Small intestine (tissue), 7 donors: ENCODE measurements around the gene BMP8A. TPM values are rescaled to one million over a fixed set of nuclear protein-coding genes. Genes with fewer than 3 reads are reported as not detected.
"Not testable (repeated sequence)": the region's sequence is repeated elsewhere in the genome, so short reads cannot be mapped to it uniquely, and the experiment has no call there.

Experiments
- DNase-seq, 2 donors: peaks; one replicate each; pipeline versions ENCODE4 v3.0.0 to v3.0.0-alpha.2; 2013
- FAIRE-seq: peaks from 2 replicates; lab custom pipeline; 2012; peaks lifted over from hg19 to GRCh38; lab: Jason Lieb, UNC
- H3K27ac ChIP-seq, 3 donors: one replicate each; pipeline ENCODE4 v1.5.1; 2013; ENCODE audit warnings: low read length in 2 of 3, mild to moderate bottlenecking in 2 of 3, control low read depth in 1 of 3, inconsistent platforms in 1 of 3, low read depth in 1 of 3, moderate library complexity in 1 of 3
- H3K27me3 ChIP-seq, 3 donors: one replicate each; pipeline ENCODE4 v1.6.1; 2013; ENCODE audit warnings: low read length in 3 of 3, inconsistent platforms in 1 of 3; ENCODE audit not compliant: control insufficient read depth in 3 of 3, insufficient read depth in 3 of 3
- H3K36me3 ChIP-seq, 3 donors: one replicate each; pipeline ENCODE4 v1.6.1; 2013; ENCODE audit warnings: low read length in 3 of 3, inconsistent platforms in 1 of 3, low read depth in 1 of 3, mild to moderate bottlenecking in 1 of 3, moderate library complexity in 1 of 3; ENCODE audit not compliant: control insufficient read depth in 3 of 3, insufficient read depth in 2 of 3
- H3K4me1 ChIP-seq, 3 donors: one replicate each; pipeline ENCODE4 v1.6.1; 2013; ENCODE audit warnings: low read length in 2 of 3, inconsistent platforms in 1 of 3, low read depth in 1 of 3, mild to moderate bottlenecking in 1 of 3, moderate library complexity in 1 of 3; ENCODE audit not compliant: control insufficient read depth in 3 of 3, insufficient read depth in 2 of 3
- H3K4me3 ChIP-seq, 3 donors: one replicate each; pipeline ENCODE4 v1.5.1; 2013; ENCODE audit warnings: low read length in 3 of 3, control low read depth in 1 of 3, inconsistent platforms in 1 of 3, low read depth in 1 of 3, mild to moderate bottlenecking in 1 of 3, moderate library complexity in 1 of 3
- H3K9me3 ChIP-seq, 2 donors: one replicate each; pipeline ENCODE4 v1.6.1; 2013; ENCODE audit warnings: low read depth in 1 of 2, low read length in 1 of 2; ENCODE audit not compliant: control insufficient read depth in 2 of 2, insufficient read depth in 1 of 2
- WGBS, 3 donors: extraction: QIAGEN DNeasy Blood & Tissue Kit; methylation state at CpG; one replicate each; pipeline ENCODE4 v1.1.7; 2013; 5-methylcytosine and 5-hydroxymethylcytosine counted together
- polyA plus RNA-seq, 4 donors: library from polyadenylated mRNA; stranded (reverse) in 3 of 4; unstranded in 1 of 4; fragments of 200-250 nt in 3 of 4; fragments of 120-200 nt in 1 of 4; gene quantifications; one replicate each; pipeline versions ENCODE4 v1.2.1 to v1.2.3, GENCODE V29; 2013
- donor health status: healthy with polysubstance abuse.
- donor health status: control.
- donor health status: control.
- donor health status: Bipolar disorder and iron deficiency.
- donor health status: healthy.

Gene BMP8A
- polyA plus RNA-seq, 4 donors, result 0.37 to 0.66 (median 0.45) TPM; not detected in 1

DNA sequence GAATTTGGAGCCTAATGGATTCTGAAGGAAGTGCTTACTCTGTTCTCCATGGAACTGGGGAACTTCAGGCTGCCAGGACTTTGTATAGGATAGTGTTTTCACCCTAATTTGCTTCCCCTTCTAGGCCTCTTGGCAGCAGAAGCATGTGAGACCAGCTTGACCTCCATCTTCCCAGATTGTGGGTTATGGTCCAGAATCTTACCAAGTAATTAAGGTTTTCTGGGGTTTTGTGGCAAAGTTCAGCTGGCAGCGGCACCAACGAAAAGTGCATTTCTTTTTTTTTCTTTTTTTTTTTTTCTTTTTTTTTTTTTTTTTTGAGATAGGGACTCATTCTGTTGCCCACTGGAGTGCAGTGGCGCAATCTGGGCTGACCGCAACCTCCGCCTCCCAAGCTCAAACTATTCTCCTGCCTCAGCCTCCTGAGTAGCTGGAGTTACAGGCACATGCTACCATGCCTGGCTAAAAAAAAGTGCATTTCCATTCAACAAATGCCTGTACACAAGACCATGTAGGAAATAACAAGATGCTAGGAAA lies 3.4 kb upstream of the BMP8A start:
- no peak overlapping the region for H3K4me3 ChIP-seq
- FAIRE-seq (no peak), DNase-seq (no peak)
- H3K36me3 ChIP-seq, result peaks cover 9 to 27% (median 10%) of the 10 kb centered on the region in 3 donors
- H3K4me1 ChIP-seq, result peaks cover 0 to 6% (median 0%) of the 10 kb centered on the region in 3 donors
- H3K27ac ChIP-seq, result no peak overlapping the region
- H3K27me3 ChIP-seq, result peaks cover 0 to 22% (median under 1%) of the 10 kb centered on the region in 3 donors
- no peaks in the 10 kb centered on the region for H3K9me3 ChIP-seq
- 93 to 97% (median 97%) methylated on average over 5 of the region's 5 CpGs for WGBS, 3 donors

DNA sequence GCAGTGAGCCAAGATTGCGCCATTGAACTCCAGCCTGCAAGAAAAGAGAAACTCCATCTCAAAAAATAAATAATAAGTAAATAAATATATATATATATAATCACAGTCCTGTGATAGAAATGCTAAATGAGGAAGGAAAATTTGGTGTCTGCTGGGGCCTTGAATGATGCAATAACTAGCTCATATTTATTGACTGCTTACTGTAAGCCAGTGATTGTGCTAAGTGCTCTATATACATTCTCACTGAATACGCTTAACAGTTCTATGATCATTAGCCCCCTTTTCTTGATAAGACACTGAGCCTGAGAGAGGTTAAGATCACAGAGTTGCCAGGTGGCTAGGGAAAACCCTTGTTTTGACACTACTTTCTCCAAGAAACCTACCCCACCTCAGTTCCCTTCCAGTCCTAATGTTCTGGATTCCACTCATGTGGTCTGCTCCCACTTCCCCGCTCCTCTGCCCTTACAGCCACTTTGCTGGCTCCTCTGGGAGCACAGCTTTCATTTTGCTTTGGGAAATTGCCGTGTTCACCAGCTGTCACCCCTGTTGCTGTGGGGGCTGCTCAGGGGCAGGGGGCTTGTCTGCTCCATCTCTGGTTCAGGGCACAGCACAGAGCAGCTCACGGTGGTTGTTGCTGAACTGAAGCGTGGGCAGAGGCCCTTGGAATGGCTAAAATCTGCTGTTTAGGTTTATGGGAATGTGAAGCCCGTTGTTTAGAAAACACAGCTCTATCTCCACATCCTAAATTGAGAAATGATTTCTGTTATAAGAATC lies 2.5 kb upstream of the BMP8A start:
- 59 to 78% (median 66%) methylated on average over 6 to 7 of the region's 7 CpGs for WGBS, 3 donors
- H3K27ac ChIP-seq, result no peak overlapping the region
- no peak overlapping the region for H3K4me3 ChIP-seq
- peaks cover 9 to 21% (median 10%) of the 10 kb centered on the region in 3 donors for H3K36me3 ChIP-seq
- DNase-seq, result no peak
- H3K4me1 ChIP-seq, result peaks cover 0 to 6% (median 0%) of the 10 kb centered on the region in 3 donors
- H3K27me3 ChIP-seq, result peaks cover 0 to 29% (median 4%) of the 10 kb centered on the region in 3 donors
- H3K9me3 ChIP-seq, result no peaks in the 10 kb centered on the region
- FAIRE-seq, result no peak

DNA sequence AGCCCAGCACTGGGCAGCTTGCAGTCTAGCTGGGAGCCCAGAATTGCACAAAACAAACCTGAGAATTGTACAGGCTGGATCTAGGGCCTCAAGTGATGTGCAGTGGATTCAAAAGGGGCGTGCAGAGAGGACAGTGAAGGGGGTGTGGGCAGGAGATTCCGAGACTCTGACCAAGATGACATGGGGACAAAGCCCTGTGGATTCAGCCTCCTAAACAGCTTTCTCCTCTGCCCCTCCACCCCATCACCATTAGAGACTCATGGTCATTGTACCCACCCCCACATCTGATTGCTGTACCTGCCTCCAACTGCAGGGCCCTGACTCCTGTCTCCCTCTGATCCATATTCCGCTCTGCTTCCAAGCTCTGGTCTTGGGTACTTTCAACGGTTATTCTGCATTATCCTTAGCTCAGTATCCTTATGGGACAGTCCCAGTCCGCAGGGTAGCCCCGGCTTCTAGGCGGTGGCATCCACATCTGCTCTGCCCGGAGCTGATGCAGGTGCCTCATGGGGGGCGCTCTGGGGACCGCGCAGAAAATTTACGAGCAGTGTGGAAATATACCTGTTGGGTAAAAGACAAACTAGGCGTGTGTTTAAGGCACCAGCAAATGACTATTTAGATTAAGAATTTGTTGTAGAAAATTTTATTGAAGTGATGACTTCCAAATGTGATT lies 1.7 kb upstream of the BMP8A start:
- 52 to 68% (median 65%) methylated on average over 13 of the region's 13 CpGs for WGBS, 3 donors
- no peaks in the 10 kb centered on the region for H3K9me3 ChIP-seq

DNA sequence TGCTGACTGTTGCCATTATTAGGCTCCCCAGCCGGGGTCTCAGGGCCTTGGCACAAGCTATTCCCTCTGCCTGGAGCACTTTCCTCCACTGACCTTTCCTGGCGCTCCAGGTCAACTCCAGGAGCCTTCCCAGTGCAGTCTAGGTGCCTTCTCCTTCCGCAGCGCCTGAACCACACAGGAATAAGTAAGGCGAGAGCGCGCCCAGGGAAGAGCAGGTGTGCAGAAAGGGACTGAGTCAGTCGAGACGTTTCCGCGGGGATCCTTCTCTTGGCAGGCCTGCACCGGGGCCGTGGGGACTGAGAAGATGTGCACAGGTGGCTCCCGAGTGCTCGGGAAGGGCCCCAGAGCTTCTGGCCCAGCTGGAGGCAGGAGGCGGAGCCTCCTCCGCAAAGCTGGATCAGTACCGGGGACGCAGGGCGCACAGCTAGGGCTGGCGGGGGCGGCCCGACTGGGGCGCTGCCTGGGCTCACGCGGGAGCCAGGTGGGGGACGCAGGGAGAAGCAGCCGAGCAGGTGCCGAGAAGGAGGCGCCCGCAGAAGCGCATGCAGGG lies 765 bp upstream of the BMP8A start:
- DNase-seq (peak in 1 of 2 donors; percentile 10), FAIRE-seq (no peak)
- no peak overlapping the region for H3K27ac ChIP-seq
- H3K4me3 ChIP-seq, result peak overlapping the region in 2 of 3 donors; percentile 15 to 44
- peaks cover 0 to 6% (median 0%) of the 10 kb centered on the region in 3 donors for H3K4me1 ChIP-seq
- WGBS, 3 donors, result 9 to 14% (median 10%) methylated on average over 31 to 32 of the region's 32 CpGs
- H3K9me3 ChIP-seq, result no peaks in the 10 kb centered on the region
- peaks cover 0 to 10% (median under 1%) of the 10 kb centered on the region in 3 donors for H3K36me3 ChIP-seq
- peaks cover 0 to 35% (median 6%) of the 10 kb centered on the region in 3 donors for H3K27me3 ChIP-seq

More for the DNA sequence above, 1.7 kb upstream of the BMP8A start:
- no peak for DNase-seq
- no peak overlapping the region for H3K4me3 ChIP-seq
- peaks cover 0 to 6% (median 0%) of the 10 kb centered on the region in 3 donors for H3K4me1 ChIP-seq
- H3K36me3 ChIP-seq, result peaks cover 6 to 18% (median 7%) of the 10 kb centered on the region in 3 donors
- no peak overlapping the region for H3K27ac ChIP-seq
- FAIRE-seq, result no peak
- peaks cover 0 to 35% (median 6%) of the 10 kb centered on the region in 3 donors for H3K27me3 ChIP-seq

DNA sequence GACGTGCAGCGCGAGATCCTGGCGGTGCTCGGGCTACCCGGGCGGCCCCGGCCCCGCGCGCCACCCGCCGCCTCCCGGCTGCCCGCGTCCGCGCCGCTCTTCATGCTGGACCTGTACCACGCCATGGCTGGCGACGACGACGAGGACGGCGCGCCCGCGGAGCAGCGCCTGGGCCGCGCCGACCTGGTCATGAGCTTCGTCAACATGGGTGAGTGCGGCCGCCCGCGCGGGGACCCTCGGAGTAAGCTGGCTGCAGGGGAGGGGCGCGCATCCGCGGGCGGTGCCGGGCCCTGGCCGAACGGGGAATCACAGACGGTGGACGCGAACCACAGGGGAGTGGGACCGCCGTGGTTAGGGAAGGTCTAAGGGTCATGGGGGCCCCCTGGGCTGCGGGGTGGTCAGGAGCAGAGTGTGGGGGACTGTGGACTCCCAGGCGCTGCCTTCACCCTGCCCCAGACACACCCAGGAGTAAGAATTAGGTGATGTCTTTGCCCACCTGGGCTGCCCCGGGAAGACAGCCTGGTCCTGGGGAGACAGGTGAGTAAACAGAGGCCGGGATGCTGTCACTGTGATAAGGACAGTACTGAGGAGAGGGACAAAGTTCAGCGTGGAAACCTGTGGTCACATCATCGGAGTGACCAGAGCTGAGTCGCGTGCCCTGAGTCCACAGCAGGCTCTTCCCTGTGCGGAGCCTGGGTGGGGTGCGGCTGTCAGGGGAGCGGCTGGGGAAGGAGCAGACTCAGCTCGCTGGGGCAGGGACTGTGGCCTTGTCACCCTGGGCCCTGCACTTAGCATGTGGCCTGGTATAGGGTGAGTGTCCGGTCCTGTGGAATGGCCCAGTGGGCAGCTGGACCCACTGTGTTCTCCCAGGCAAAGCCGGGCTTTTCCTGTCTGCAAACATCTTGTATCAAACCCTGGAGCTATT lies 944 bp downstream of the BMP8A start:
- peak in 1 of 2 donors; percentile 13 for DNase-seq
- WGBS, 3 donors, result 13 to 17% (median 14%) methylated on average over 27 to 67 of the region's 67 CpGs
- not testable (repeated sequence) for H3K36me3 ChIP-seq, H3K4me1 ChIP-seq, H3K9me3 ChIP-seq, FAIRE-seq, H3K27ac ChIP-seq
- Histone ChIP-seq H3K4me3 (peak overlapping the region in 1 of 3 donors; percentile 44), H3K27me3 (peaks cover 0 to 35% (median 6%) of the 10 kb centered on the region in 3 donors)

DNA sequence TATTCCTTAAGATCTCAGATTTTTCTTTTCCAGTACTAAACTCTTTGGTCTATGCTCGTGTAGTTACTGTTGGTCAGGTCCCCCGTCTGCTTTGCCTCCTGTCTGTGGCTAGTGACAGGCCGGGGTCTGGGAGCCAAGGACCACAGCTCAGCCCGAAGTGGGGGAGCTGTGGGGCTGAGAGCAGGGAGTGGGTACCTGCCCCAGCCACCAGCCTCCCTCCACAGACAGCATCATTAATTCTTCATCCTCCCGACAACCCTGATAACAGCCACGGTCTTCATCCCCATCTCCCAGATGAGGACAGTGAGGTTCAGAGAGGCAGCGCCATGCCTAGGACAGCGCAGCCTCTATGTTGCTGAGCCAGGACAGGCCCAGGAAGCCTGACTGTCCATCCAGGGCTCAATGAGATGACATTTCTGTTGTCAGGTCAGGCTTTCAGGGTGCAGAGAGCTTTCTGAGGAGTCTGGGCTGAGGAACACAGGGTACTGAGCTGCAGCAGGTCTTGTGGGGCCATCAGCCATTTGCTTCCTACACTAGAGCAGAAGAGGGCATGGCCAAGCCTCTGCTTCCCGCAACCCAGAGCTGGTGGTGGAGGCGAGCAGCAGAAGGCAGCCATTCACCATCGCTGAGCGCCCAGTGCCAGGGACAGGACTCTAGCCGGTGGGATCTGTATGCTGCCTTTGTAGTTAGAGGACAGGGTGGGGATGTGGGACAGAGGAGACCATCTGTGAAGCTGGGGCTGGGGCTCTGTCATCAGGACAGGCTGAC lies 1.8 kb downstream of the BMP8A start:
- not testable (repeated sequence) for FAIRE-seq, H3K4me3 ChIP-seq
- WGBS, 3 donors, result 76 to 86% (median 81%) methylated on average over 12 to 13 of the region's 13 CpGs

DNA sequence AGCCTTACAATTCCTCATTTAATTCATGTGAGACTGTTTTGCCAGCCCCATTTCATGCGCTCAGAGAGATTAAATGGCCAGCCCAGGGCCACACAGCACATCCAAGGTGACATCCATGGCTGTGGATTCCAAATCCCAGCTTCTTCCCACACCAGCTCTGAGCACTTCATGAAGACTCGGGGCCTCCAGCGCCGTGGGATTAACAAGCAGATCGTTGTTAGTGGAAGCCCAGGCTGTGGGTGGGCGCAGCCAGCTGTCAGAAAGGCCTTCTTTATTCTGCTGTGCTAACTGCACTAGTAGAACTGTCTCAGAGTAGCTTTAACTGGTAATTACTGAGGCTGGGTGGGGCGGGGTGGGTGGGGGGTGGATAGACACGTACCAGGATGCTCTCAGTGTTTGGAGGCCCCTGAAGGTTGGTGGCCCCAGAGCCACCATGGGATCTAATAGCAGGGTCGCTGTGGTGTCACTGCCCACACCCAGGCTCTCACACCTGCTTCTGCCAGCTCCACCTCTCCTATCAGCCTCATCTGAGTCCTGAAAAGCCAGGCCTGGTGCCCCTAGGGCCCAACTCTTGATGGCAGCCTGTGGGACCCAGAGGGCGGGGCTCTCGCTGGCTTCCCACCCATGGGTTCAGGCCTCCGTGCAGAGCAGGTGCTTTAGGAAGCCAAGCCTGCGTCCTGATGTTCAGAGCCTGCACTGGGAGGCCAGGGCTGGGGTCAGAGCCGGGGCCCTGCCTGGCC lies 3.4 kb downstream of the BMP8A start:
- WGBS, 3 donors, result 84 to 91% (median 85%) methylated on average over 13 to 14 of the region's 14 CpGs
- peaks cover 0 to 6% (median 0%) of the 10 kb centered on the region in 3 donors for H3K4me1 ChIP-seq
- H3K9me3 ChIP-seq, result no peaks in the 10 kb centered on the region
- H3K36me3 ChIP-seq, result no peaks in the 10 kb centered on the region
- H3K4me3 ChIP-seq, result no peak overlapping the region
- DNase-seq (no peak), FAIRE-seq (no peak)
- H3K27ac ChIP-seq, result no peak overlapping the region
- H3K27me3 ChIP-seq, result peaks cover 0 to 33% (median 6%) of the 10 kb centered on the region in 3 donors

More for the DNA sequence above, 1.8 kb downstream of the BMP8A start:
- not testable (repeated sequence) for H3K27ac ChIP-seq, H3K9me3 ChIP-seq, DNase-seq, H3K36me3 ChIP-seq, H3K4me1 ChIP-seq
- H3K27me3 ChIP-seq, result peaks cover 0 to 35% (median 6%) of the 10 kb centered on the region in 3 donors
